Uterus (tissue), 2 donors: ENCODE results near the gene PTPN14.

Experiments used
- CTCF ChIP-seq, 4 experiments: fragments of 200-600 bp in 2 of 4; fragments of 450-650 bp in 2 of 4; sonication (generic) in 2 of 4; IDR thresholded peaks; one replicate each; pipeline ENCODE4 v1.5.1; 2016 to 2019; ENCODE audit warnings: antibody characterized with exemption in 4 of 4, mild to moderate bottlenecking in 2 of 4, moderate library complexity in 1 of 4
- POLR2A ChIP-seq, 2 donors: fragments of 450-650 bp; IDR thresholded peaks; one replicate each; pipeline ENCODE4 v1.6.1; 2016; ENCODE audit warnings: antibody characterized with exemption in 2 of 2, mild to moderate bottlenecking in 1 of 2, moderate library complexity in 1 of 2

- TF ChIP-seq CTCF (IDR thresholded peaks at IDR 0.05) (no peak), POLR2A (IDR thresholded peaks at IDR 0.05) (no peak)
Observed at GRCh38 chr1:214420833-214421232, 130.6 kb downstream of the PTPN14 start.
